Uterus (tissue), 4 donors: Measurements from ENCODE around the gene MAPK9. TPM values are rescaled to one million over a fixed set of nuclear protein-coding genes. Genes with fewer than 3 reads are reported as not detected.

ENCODE experiments used
- DNase-seq, 2 donors: peaks; one replicate each; pipeline ENCODE4 v3.0.0-alpha.2; 2019 to 2020
- H3K27ac ChIP-seq, 2 donors: fragments of 200-600 bp; sonication (generic); 1 replicate in 1 of 2; 2 replicates in 1 of 2; pipeline ENCODE4 v1.5.1; 2016 to 2018
- H3K27me3 ChIP-seq, 2 donors: fragments of 200-600 bp; sonication (generic); one replicate each; pipeline ENCODE4 v1.5.1; 2018 to 2019; ENCODE audit warnings: control low read depth in 1 of 2
- H3K36me3 ChIP-seq, 2 donors: fragments of 200-600 bp; sonication (generic); one replicate each; pipeline ENCODE4 v1.5.1; 2019; ENCODE audit warnings: control low read depth in 1 of 2
- H3K4me1 ChIP-seq, 2 donors: fragments of 200-600 bp; sonication (generic); one replicate each; pipeline ENCODE4 v1.5.1; 2018 to 2019; ENCODE audit warnings: control low read depth in 1 of 2
- H3K4me3 ChIP-seq, 2 donors: fragments of 200-600 bp; sonication (generic); 1 replicate in 1 of 2; 2 replicates in 1 of 2; pipeline ENCODE4 v1.5.1; 2018 to 2019; ENCODE audit warnings: mild to moderate bottlenecking in 1 of 2
- H3K9me3 ChIP-seq, 2 donors: fragments of 200-600 bp; sonication (generic); one replicate each; pipeline ENCODE4 v1.5.1; 2019; ENCODE audit warnings: control low read depth in 1 of 2
- CTCF ChIP-seq, 4 experiments: fragments of 200-600 bp in 2 of 4; fragments of 450-650 bp in 2 of 4; sonication (generic) in 2 of 4; IDR thresholded peaks; one replicate each; pipeline ENCODE4 v1.5.1; 2016 to 2019; ENCODE audit warnings: antibody characterized with exemption in 4 of 4, mild to moderate bottlenecking in 2 of 4, moderate library complexity in 1 of 4
- POLR2A ChIP-seq, 2 donors: fragments of 450-650 bp; IDR thresholded peaks; one replicate each; pipeline ENCODE4 v1.6.1; 2016; ENCODE audit warnings: antibody characterized with exemption in 2 of 2, mild to moderate bottlenecking in 1 of 2, moderate library complexity in 1 of 2
- intact Hi-C: fragments of 100-400 bp; cut with DNase I; formaldehyde crosslinking; loops from one replicate; pipeline ENCODE4 v1.15.1; 2023; ENCODE audit warnings: low total_unique reads
- total RNA-seq, 4 donors: library from RNA; depleted of rRNA in 3 of 4; stranded (reverse); fragments of >200 nt in 3 of 4; gene quantifications; one replicate each; pipeline versions ENCODE4 v1.1.0 to v1.2.4, GENCODE V29; 2014 to 2023
- donor health status: DM: yes; HTN: yes; CAD: no.

MAPK9 gene
- total RNA-seq, 4 donors from 2014 or later: 9.2 to 45.1 (median 33.3) TPM

GRCh38 chr5:180328296-180329137, 36.6 kb upstream of the MAPK9 start:
- peak overlapping the region in 1 of 2 donors; percentile 82 for H3K27ac ChIP-seq

GRCh38 chr5:180326989-180327565, 35.2 kb upstream of the MAPK9 start:
- no peak for DNase-seq

More at GRCh38 chr5:180328296-180329137, 36.6 kb upstream of the MAPK9 start:
- no peaks in the 10 kb centered on the region for H3K9me3 ChIP-seq
- no peaks in the 10 kb centered on the region for H3K36me3 ChIP-seq
- H3K27me3 ChIP-seq: no peaks in the 10 kb centered on the region
- TF ChIP-seq CTCF (IDR thresholded peaks at IDR 0.05): peak in 3 of 4 experiments; percentile 47 to 65 (median 52)
- TF ChIP-seq POLR2A (IDR thresholded peaks at IDR 0.05): no peak
- H3K4me1 ChIP-seq: peaks cover 0 to 10% of the 10 kb centered on the region in 2 donors
- H3K4me3 ChIP-seq: no peak overlapping the region
- intact Hi-C loops: no loop called here
- peak; percentile 70 to 75 for DNase-seq

GRCh38 chr5:180324601-180324950, 32.7 kb upstream of the MAPK9 start:
- Histone ChIP-seq H3K4me1 (no peaks in the 10 kb centered on the region), H3K9me3 (no peaks in the 10 kb centered on the region), H3K27me3 (no peaks in the 10 kb centered on the region), H3K36me3 (no peaks in the 10 kb centered on the region), H3K4me3 (no peak overlapping the region), H3K27ac (no peak overlapping the region)
- no peak for TF ChIP-seq CTCF (IDR thresholded peaks at IDR 0.05)
- TF ChIP-seq POLR2A (IDR thresholded peaks at IDR 0.05): no peak
- DNase-seq: no peak
- intact Hi-C loops: no loop called here

More at GRCh38 chr5:180326989-180327565, 35.2 kb upstream of the MAPK9 start:
- H3K36me3 ChIP-seq: no peaks in the 10 kb centered on the region
- TF ChIP-seq CTCF (IDR thresholded peaks at IDR 0.05): no peak
- TF ChIP-seq POLR2A (IDR thresholded peaks at IDR 0.05): no peak
- intact Hi-C loops: no loop called here
- H3K4me3 ChIP-seq: no peak overlapping the region
- H3K27ac ChIP-seq: no peak overlapping the region
- H3K9me3 ChIP-seq: no peaks in the 10 kb centered on the region
- no peaks in the 10 kb centered on the region for H3K27me3 ChIP-seq
- peaks cover 0 to 2% of the 10 kb centered on the region in 2 donors for H3K4me1 ChIP-seq

GRCh38 chr5:180323941-180324600, 32.2 kb upstream of the MAPK9 start:
- Histone ChIP-seq H3K9me3 (no peaks in the 10 kb centered on the region), H3K4me3 (no peak overlapping the region), H3K36me3 (no peaks in the 10 kb centered on the region), H3K27ac (no peak overlapping the region), H3K4me1 (no peaks in the 10 kb centered on the region), H3K27me3 (no peaks in the 10 kb centered on the region)
- no peak for DNase-seq
- no peak for TF ChIP-seq CTCF (IDR thresholded peaks at IDR 0.05)
- no peak for TF ChIP-seq POLR2A (IDR thresholded peaks at IDR 0.05)
- intact Hi-C loops: no loop called here

GRCh38 chr5:180323160-180323559, 31.3 kb upstream of the MAPK9 start:
- no peaks in the 10 kb centered on the region for H3K4me1 ChIP-seq
- no peaks in the 10 kb centered on the region for H3K9me3 ChIP-seq
- no peaks in the 10 kb centered on the region for H3K27me3 ChIP-seq
- no peak overlapping the region for H3K4me3 ChIP-seq
- H3K36me3 ChIP-seq: no peaks in the 10 kb centered on the region
- H3K27ac ChIP-seq: no peak overlapping the region
- DNase-seq: no peak
- intact Hi-C loops: no loop called here
- TF ChIP-seq CTCF (IDR thresholded peaks at IDR 0.05) (no peak), POLR2A (IDR thresholded peaks at IDR 0.05) (no peak)
